ENCODE measurements around the gene NCKAP5.

- TF ChIP-seq CTCF (IDR thresholded peaks at IDR 0.05; ENCODE audit: poor library complexity) (no peak), EZH2 (IDR thresholded peaks at IDR 0.05; ENCODE audit: borderline replicate concordance) (no peak), EZH2phosphoT487 (IDR thresholded peaks at IDR 0.05; ENCODE audit: low read depth, severe bottlenecking, unreplicated experiment) (no peak)
Measured at GRCh38 chr2:133599211-133599803, 31.0 kb upstream of the NCKAP5 start.
